ENCODE results near the gene BRINP2.

- TF ChIP-seq, protein P1, sequence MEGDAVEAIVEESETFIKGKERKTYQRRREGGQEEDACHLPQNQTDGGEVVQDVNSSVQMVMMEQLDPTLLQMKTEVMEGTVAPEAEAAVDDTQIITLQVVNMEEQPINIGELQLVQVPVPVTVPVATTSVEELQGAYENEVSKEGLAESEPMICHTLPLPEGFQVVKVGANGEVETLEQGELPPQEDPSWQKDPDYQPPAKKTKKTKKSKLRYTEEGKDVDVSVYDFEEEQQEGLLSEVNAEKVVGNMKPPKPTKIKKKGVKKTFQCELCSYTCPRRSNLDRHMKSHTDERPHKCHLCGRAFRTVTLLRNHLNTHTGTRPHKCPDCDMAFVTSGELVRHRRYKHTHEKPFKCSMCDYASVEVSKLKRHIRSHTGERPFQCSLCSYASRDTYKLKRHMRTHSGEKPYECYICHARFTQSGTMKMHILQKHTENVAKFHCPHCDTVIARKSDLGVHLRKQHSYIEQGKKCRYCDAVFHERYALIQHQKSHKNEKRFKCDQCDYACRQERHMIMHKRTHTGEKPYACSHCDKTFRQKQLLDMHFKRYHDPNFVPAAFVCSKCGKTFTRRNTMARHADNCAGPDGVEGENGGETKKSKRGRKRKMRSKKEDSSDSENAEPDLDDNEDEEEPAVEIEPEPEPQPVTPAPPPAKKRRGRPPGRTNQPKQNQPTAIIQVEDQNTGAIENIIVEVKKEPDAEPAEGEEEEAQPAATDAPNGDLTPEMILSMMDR (conservative IDR thresholded peaks at IDR 0.05; ENCODE audit: low read depth, low read length) = no peak
- TF ChIP-seq MAFK (IDR thresholded peaks at IDR 0.05; ENCODE audit: low read depth, low read length) (no peak), POLR2A (IDR thresholded peaks at IDR 0.05; ENCODE audit: low read depth, low read length) (no peak), RCOR1 (IDR thresholded peaks at IDR 0.05; ENCODE audit: insufficient replicate concordance, low read length) (no peak), RAD21 (IDR thresholded peaks at IDR 0.05; ENCODE audit: low read length) (no peak), BHLHE40 (IDR thresholded peaks at IDR 0.05; ENCODE audit: low read depth, low read length) (no peak), SMC3 (IDR thresholded peaks at IDR 0.05; ENCODE audit: low read depth, low read length) (no peak)
Measured at GRCh38 chr1:177200290-177200689, 29.5 kb downstream of the BRINP2 start.

Data from IMR-90 (cell line).